GM12878 (cell line): ENCODE measurements around the gene SEMA5A. TPM values are rescaled to one million over a fixed set of nuclear protein-coding genes. Genes with fewer than 3 reads are reported as not detected.
A peak's percentile ranks its signal among the peaks of the same experiment; 100 is the strongest.

ENCODE experiments used
- ATAC-seq: fragments of 200-7000 bp; cut with Tn5 transposase; 3 replicates; pipeline ENCODE4 v1.9.1; 2020; ENCODE audit warnings: mild to moderate bottlenecking, moderate library complexity
- BruUV-seq: library from RNA; stranded (reverse); fragments of 400-500 nt; replicated peaks from 2 replicates; lab custom pipeline; 2021; lab: Mats Ljungman, UMichigan
- CTCF ChIA-PET: fragments of 300-600 bp; sonication (Branson Sonifier 250); formaldehyde crosslinking; extraction: SDS; loops from one replicate; lab custom pipeline; 2021; ENCODE audit warnings: inconsistent platforms; lab: Yijun Ruan, JAX
- POLR2A ChIA-PET: fragments of 350-600 bp; formaldehyde crosslinking; extraction: SDS; loops from one replicate; lab custom pipeline; 2021; ENCODE audit warnings: inconsistent platforms; lab: Charles Lee
- RAD21 ChIA-PET: fragments of 300-600 bp; sonication (Branson Sonifier 250); formaldehyde crosslinking; loops from one replicate; lab custom pipeline; 2023; ENCODE audit warnings: antibody characterized with exemption; ENCODE audit not compliant: unreplicated experiment; lab: Charles Lee
- SMC1A ChIA-PET: fragments of 300-600 bp; sonication (Branson Sonifier 250); formaldehyde crosslinking; loops from one replicate; lab custom pipeline; 2023; ENCODE audit not compliant: unreplicated experiment, uncharacterized antibody; lab: Charles Lee
- DNase-seq: peaks from one replicate; pipeline ENCODE4 v3.0.0-alpha.2; 2011; ENCODE audit warnings: low read depth, low spot score
- FAIRE-seq: peaks from 3 replicates; lab custom pipeline; 2011; peaks lifted over from hg19 to GRCh38; lab: Jason Lieb, UNC
- H2AFZ ChIP-seq: 2 replicates; pipeline ENCODE4 v1.6.0; 2011; ENCODE audit warnings: low read depth, low read length, control low read depth; ENCODE audit not compliant: control insufficient read depth
- H3K27ac ChIP-seq: 2 replicates; pipeline ENCODE4 v1.5.1; 2011; ENCODE audit warnings: control low read depth; ENCODE audit not compliant: control insufficient read depth, insufficient read depth
- H3K27me3 ChIP-seq, 2 experiments: replicated peaks in 1 of 2; 2 replicates each; pipeline versions ENCODE4 v1.6.0 to v1.6.1; 2011; ENCODE audit warnings: low read length in 1 of 2; ENCODE audit not compliant: control insufficient read depth in 2 of 2, insufficient read depth in 2 of 2
- H3K36me3 ChIP-seq, 2 experiments: 2 replicates each; pipeline ENCODE4 v1.5.1; 2011; ENCODE audit warnings: low read length in 1 of 2; ENCODE audit not compliant: control insufficient read depth in 2 of 2, insufficient read depth in 2 of 2
- H3K4me1 ChIP-seq: 2 replicates; pipeline ENCODE4 v1.6.1; 2011; ENCODE audit warnings: mild to moderate bottlenecking, low read length, moderate library complexity, mixed read lengths; ENCODE audit not compliant: control insufficient read depth, insufficient read depth
- H3K4me2 ChIP-seq: 2 replicates; pipeline ENCODE4 v1.6.0; 2011; ENCODE audit warnings: control low read depth; ENCODE audit not compliant: control insufficient read depth, insufficient read depth
- H3K4me3 ChIP-seq: fragments of 200-600 bp; sonication (generic); 2 replicates; pipeline ENCODE4 v1.5.1; 2016
- H3K79me2 ChIP-seq: 2 replicates; pipeline ENCODE4 v1.6.0; 2011; ENCODE audit warnings: low read length; ENCODE audit not compliant: control insufficient read depth, insufficient read depth
- H3K9ac ChIP-seq: 2 replicates; pipeline ENCODE4 v1.8.0; 2011; ENCODE audit warnings: low read length, control low read depth, mixed read lengths; ENCODE audit not compliant: control insufficient read depth, insufficient read depth
- H3K9me3 ChIP-seq: replicated peaks from 3 replicates; pipeline ENCODE4 v1.5.1; 2011; ENCODE audit warnings: mild to moderate bottlenecking, low read length; ENCODE audit not compliant: control insufficient read depth, insufficient read depth
- H4K20me1 ChIP-seq: 2 replicates; pipeline ENCODE4 v1.6.0; 2011; ENCODE audit not compliant: control insufficient read depth, insufficient read depth
- CBX3 ChIP-seq: fragments of 200-600 bp; sonication (generic); IDR thresholded peaks from 2 replicates; pipeline ENCODE4 v1.6.1; 2016; ENCODE audit warnings: low read depth, borderline replicate concordance
- IKZF1 ChIP-seq: fragments of 450-650 bp; conservative IDR thresholded peaks from 2 replicates; pipeline ENCODE4 v1.6.1; 2017; ENCODE audit warnings: antibody characterized with exemption, mild to moderate bottlenecking
- IKZF2 ChIP-seq, 2 experiments: fragments of 450-650 bp; IDR thresholded peaks; 2 replicates each; pipeline ENCODE4 v1.6.1; 2017; ENCODE audit warnings: mild to moderate bottlenecking in 2 of 2, moderate library complexity in 2 of 2
- JUNB ChIP-seq: IDR thresholded peaks from 2 replicates; pipeline ENCODE4 v1.6.1; 2016; ENCODE audit warnings: antibody characterized with exemption, mild to moderate bottlenecking
- MEF2A ChIP-seq: IDR thresholded peaks from 2 replicates; pipeline ENCODE4 v1.6.1; 2011; ENCODE audit warnings: low read depth, mild to moderate bottlenecking, low read length, moderate library complexity; ENCODE audit not compliant: insufficient read depth
- MEF2B ChIP-seq: fragments of 450-650 bp; IDR thresholded peaks from 2 replicates; pipeline ENCODE4 v1.6.1; 2018; ENCODE audit warnings: mild to moderate bottlenecking, moderate library complexity; ENCODE audit not compliant: partially characterized antibody, poor library complexity, severe bottlenecking
- MTA2 ChIP-seq: fragments of 450-650 bp; IDR thresholded peaks from 2 replicates; pipeline ENCODE4 v1.6.1; 2016; ENCODE audit warnings: low read depth, mild to moderate bottlenecking, moderate library complexity
- NR2F1 ChIP-seq: fragments of 450-650 bp; conservative IDR thresholded peaks from 2 replicates; pipeline ENCODE4 v1.6.1; 2017; ENCODE audit warnings: mild to moderate bottlenecking
- POLR2AphosphoS5 ChIP-seq: IDR thresholded peaks from 2 replicates; pipeline ENCODE4 v1.6.1; 2011; ENCODE audit warnings: mild to moderate bottlenecking, low read length, inconsistent platforms
- POU2F2 ChIP-seq: IDR thresholded peaks from 3 replicates; pipeline ENCODE4 v1.6.1; 2011; ENCODE audit warnings: low read depth, mild to moderate bottlenecking, low read length, borderline replicate concordance
- RB1 ChIP-seq: fragments of 450-650 bp; formaldehyde crosslinking; IDR thresholded peaks from 2 replicates; pipeline ENCODE4 v1.6.1; 2017; ENCODE audit warnings: mild to moderate bottlenecking, borderline replicate concordance
- RUNX3 ChIP-seq: IDR thresholded peaks from 2 replicates; pipeline ENCODE4 v1.6.1; 2012; ENCODE audit warnings: low read length, inconsistent platforms
- SPI1 ChIP-seq: IDR thresholded peaks from 2 replicates; pipeline ENCODE4 v1.6.1; 2011; ENCODE audit warnings: low read depth, mild to moderate bottlenecking, low read length, moderate library complexity, borderline replicate concordance; ENCODE audit not compliant: insufficient read depth
- SRF ChIP-seq, 2 experiments: IDR thresholded peaks; 2 replicates each; pipeline ENCODE4 v1.6.1; 2011; ENCODE audit warnings: low read depth in 2 of 2, low read length in 2 of 2, mild to moderate bottlenecking in 1 of 2, moderate library complexity in 1 of 2
- TCF7 ChIP-seq: IDR thresholded peaks from 2 replicates; pipeline ENCODE4 v1.6.1; 2014; ENCODE audit warnings: antibody characterized with exemption, borderline replicate concordance
- ZNF217 ChIP-seq: fragments of 450-650 bp; IDR thresholded peaks from 2 replicates; pipeline ENCODE4 v1.6.1; 2017; ENCODE audit warnings: antibody characterized with exemption, mild to moderate bottlenecking
- WGBS: methylation state at CpG from one replicate; pipeline ENCODE4 v1.1.6; 2016; ENCODE audit warnings: low lambda C conversion rate; ENCODE audit not compliant: insufficient replicate concordance, insufficient coverage; ENCODE audit errors: missing lambda C conversion rate; 5-methylcytosine and 5-hydroxymethylcytosine counted together
- in situ Hi-C: fragments of 300-500 bp; cut with MboI; formaldehyde crosslinking; loops from 9 replicates; pipeline ENCODE4 v1.14.3; 2018; ENCODE audit warnings: mixed read lengths
- intact Hi-C: fragments of 100-400 bp; cut with micrococcal nuclease; formaldehyde crosslinking; loops from one replicate; pipeline ENCODE4 v1.14.2; 2022; ENCODE audit not compliant: unreplicated experiment
- polyA plus RNA-seq, 11 experiments: library from polyadenylated mRNA; depleted of rRNA in 4 of 11; unstranded in 6 of 11; stranded (reverse) in 5 of 11; fragments of >200 nt; fragmentation: Nextera tagmentation in 4 of 11; fragmentation: Illumina TruSeq in 1 of 11; extraction: Ambion mirVana in 4 of 11; extraction: Trizol in 1 of 11; gene quantifications; 1 replicate in 1 of 11; 2 replicates in 10 of 11; pipeline versions ENCODE4 v1.2.1 to v1.2.3, GENCODE V29; 2011 to 2016; ENCODE audit warnings: inconsistent platforms in 2 of 11, missing spikeins in 2 of 11, low read depth in 1 of 11
- total RNA-seq, 4 experiments: library from RNA; depleted of rRNA in 3 of 4; stranded (reverse); fragments of >200 nt in 3 of 4; fragmentation: Illumina TruSeq in 1 of 4; extraction: Trizol in 1 of 4; gene quantifications; 2 replicates each; pipeline versions ENCODE4 v1.2.1 to v1.2.3, GENCODE V29; 2013 to 2021
- TF ChIP-seq, protein P1 (sequence below): fragments of 450-650 bp; IDR thresholded peaks from 2 replicates; pipeline ENCODE4 v1.6.1; 2016; ENCODE audit warnings: mild to moderate bottlenecking
- TF ChIP-seq, protein P2 (sequence below): IDR thresholded peaks from 2 replicates; pipeline ENCODE4 v1.6.1; 2012; ENCODE audit warnings: low read length, inconsistent platforms

Gene SEMA5A
- total and polyA plus RNA-seq, 10 of the 15 experiments (the other 5 are each of a cell fraction or from before 2014, with no cell fraction given) = 0.03 to 2.4 (median 0.09) TPM; not detected in 1

DNA sequence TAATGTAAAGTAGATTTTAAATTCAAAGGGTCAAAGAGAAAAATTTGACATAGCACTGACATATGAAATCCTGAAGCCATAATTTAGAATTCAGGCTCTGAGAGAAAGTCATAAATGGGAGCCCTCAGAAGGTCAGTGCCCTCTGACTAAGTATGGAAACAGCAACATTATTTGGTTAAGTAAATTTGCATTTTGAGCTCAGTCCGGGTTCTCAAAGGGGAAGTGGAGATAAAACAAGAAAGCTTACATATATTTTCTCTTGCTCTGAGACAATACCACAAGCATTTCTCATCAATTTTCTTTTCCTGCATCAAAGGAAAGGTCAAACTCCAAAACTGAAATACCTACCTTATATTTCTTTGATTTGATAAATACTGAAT lies 348.0 kb downstream of the SEMA5A start:
- RAD21 ChIA-PET = interaction anchor here (1.0 to 1.1 kb wide), 4 partner anchors 10 to 1329 kb away, joined by 3 to 4 read pairs (median 4); partner anchors contain the start of genes FASTKD3 and MTRR
- intact Hi-C loops (no loop called here), in situ Hi-C loops (no loop called here)
- H3K36me3 ChIP-seq = no peaks in the 10 kb centered on the region
- H3K79me2 ChIP-seq = no peaks in the 10 kb centered on the region
- H3K4me3 ChIP-seq = no peak overlapping the region
- no peaks in the 10 kb centered on the region for H3K27me3 ChIP-seq
- SMC1A ChIA-PET = interaction anchor here (0.7 to 2.4 kb wide), 11 partner anchors 9 to 1311 kb away, joined by 3 to 7 read pairs (median 3); no protein-coding TSS in a partner anchor
- H3K27ac ChIP-seq = no peak overlapping the region
- H3K9me3 ChIP-seq = no peaks in the 10 kb centered on the region; the same call in 2 of the 3 replicates
- FAIRE-seq (no peak), ATAC-seq (peak; percentile 94), DNase-seq (peak; percentile 34)
- BruUV-seq = no TSS peak
- POLR2A ChIA-PET = no interaction called here
- TF ChIP-seq JUNB = 0 out of 2 replicates have a peak, but pooled peaks have one; percentile 5
- no peak for TF ChIP-seq RB1
- TF ChIP-seq, protein P1, sequence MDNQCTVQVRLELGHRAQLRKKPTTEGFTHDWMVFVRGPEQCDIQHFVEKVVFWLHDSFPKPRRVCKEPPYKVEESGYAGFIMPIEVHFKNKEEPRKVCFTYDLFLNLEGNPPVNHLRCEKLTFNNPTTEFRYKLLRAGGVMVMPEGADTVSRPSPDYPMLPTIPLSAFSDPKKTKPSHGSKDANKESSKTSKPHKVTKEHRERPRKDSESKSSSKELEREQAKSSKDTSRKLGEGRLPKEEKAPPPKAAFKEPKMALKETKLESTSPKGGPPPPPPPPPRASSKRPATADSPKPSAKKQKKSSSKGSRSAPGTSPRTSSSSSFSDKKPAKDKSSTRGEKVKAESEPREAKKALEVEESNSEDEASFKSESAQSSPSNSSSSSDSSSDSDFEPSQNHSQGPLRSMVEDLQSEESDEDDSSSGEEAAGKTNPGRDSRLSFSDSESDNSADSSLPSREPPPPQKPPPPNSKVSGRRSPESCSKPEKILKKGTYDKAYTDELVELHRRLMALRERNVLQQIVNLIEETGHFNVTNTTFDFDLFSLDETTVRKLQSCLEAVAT = no peak
- TF ChIP-seq MEF2B = peak; percentile 52
- TF ChIP-seq POU2F2 = peak; percentile 89; the same call in 2 of the 3 replicates
- TF ChIP-seq SPI1 = peak; percentile 89
- peak; percentile 38 for TF ChIP-seq IKZF1
- no peak for TF ChIP-seq POLR2AphosphoS5
- 0 out of 2 replicates have a peak, but pooled peaks have one; percentile 25 for TF ChIP-seq MTA2
- no peak for TF ChIP-seq TCF7
- peak; percentile 58; the same call in 1 of the 2 replicates for TF ChIP-seq MEF2A
- TF ChIP-seq ZNF217 = peak; percentile 33; the same call in 1 of the 2 replicates
- TF ChIP-seq RUNX3 = peak; percentile 64
- peak; percentile 16 to 28; a peak in 1 of 4 replicates for TF ChIP-seq IKZF2 (IDR thresholded peaks at IDR 0.05)
- TF ChIP-seq, protein P2, sequence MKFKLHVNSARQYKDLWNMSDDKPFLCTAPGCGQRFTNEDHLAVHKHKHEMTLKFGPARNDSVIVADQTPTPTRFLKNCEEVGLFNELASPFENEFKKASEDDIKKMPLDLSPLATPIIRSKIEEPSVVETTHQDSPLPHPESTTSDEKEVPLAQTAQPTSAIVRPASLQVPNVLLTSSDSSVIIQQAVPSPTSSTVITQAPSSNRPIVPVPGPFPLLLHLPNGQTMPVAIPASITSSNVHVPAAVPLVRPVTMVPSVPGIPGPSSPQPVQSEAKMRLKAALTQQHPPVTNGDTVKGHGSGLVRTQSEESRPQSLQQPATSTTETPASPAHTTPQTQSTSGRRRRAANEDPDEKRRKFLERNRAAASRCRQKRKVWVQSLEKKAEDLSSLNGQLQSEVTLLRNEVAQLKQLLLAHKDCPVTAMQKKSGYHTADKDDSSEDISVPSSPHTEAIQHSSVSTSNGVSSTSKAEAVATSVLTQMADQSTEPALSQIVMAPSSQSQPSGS = peak; percentile 40; the same call in 1 of the 2 replicates
- no peak for TF ChIP-seq CBX3
- 0 out of 4 replicates have a peak, but pooled peaks of 1 of the 2 experiments have one; percentile 43 for TF ChIP-seq SRF (IDR thresholded peaks at IDR 0.05; ENCODE audit: low read depth in 2 of 2, low read length in 2 of 2)
- peak; percentile 96 for TF ChIP-seq NR2F1
- H3K9ac ChIP-seq = no peak overlapping the region
- no peaks in the 10 kb centered on the region for H4K20me1 ChIP-seq
- CTCF ChIA-PET = interaction anchor here (1.1 to 3.3 kb wide), 4 partner anchors 10 to 318 kb away, joined by 3 to 14 read pairs (median 4); no protein-coding TSS in a partner anchor
- peaks cover 9% of the 10 kb centered on the region for H3K4me1 ChIP-seq
- no peak overlapping the region for H2AFZ ChIP-seq
- no peak overlapping the region for H3K4me2 ChIP-seq
- WGBS = 0% methylated on average over 1 of the region's 1 CpG
